SK-N-SH treated with all-trans-retinoic acid at 6 μM for 48 hours (cell line): ENCODE measurements around the gene SLC25A29.

Source experiments
- ATAC-seq: fragments of 200-7000 bp; cut with Tn5 transposase; 3 replicates; pipeline ENCODE4 v1.9.1; 2020; ENCODE audit warnings: mild to moderate bottlenecking, moderate library complexity
- BACH2 ChIP-seq: fragments of 250-450 bp; sonication (Bioruptor Pico); IDR thresholded peaks from 2 replicates; pipeline ENCODE4 v1.9.0; 2021; ENCODE audit warnings: mild to moderate bottlenecking, borderline replicate concordance
- CSDC2 ChIP-seq: fragments of 250-450 bp; sonication (Bioruptor Pico); IDR thresholded peaks from 2 replicates; pipeline ENCODE4 v1.5.0; 2020; ENCODE audit warnings: mild to moderate bottlenecking, moderate library complexity
- ESRRG ChIP-seq: fragments of 250-450 bp; sonication (Bioruptor Pico); IDR thresholded peaks from 2 replicates; pipeline ENCODE4 v1.6.1; 2021; ENCODE audit warnings: mild to moderate bottlenecking
- GLIS3 ChIP-seq: fragments of 250-450 bp; sonication (Bioruptor Pico); IDR thresholded peaks from 2 replicates; pipeline ENCODE4 v1.5.0; 2020; ENCODE audit warnings: mild to moderate bottlenecking, moderate library complexity
- ISL1 ChIP-seq: fragments of 250-450 bp; sonication (Bioruptor Pico); IDR thresholded peaks from 2 replicates; pipeline ENCODE4 v2.1.2; 2022; ENCODE audit warnings: mild to moderate bottlenecking, moderate library complexity
- OSR1 ChIP-seq: fragments of 250-450 bp; sonication (Bioruptor Pico); IDR thresholded peaks from 2 replicates; pipeline ENCODE4 v1.8.0; 2022; ENCODE audit warnings: moderate library complexity, mild to moderate bottlenecking, inconsistent platforms
- PPARA ChIP-seq: fragments of 250-450 bp; sonication (Bioruptor Pico); IDR thresholded peaks from 2 replicates; pipeline ENCODE4 v1.5.0; 2020; ENCODE audit warnings: mild to moderate bottlenecking, borderline replicate concordance
- RARB ChIP-seq: fragments of 250-450 bp; sonication (Bioruptor Pico); IDR thresholded peaks from 2 replicates; pipeline ENCODE4 v1.8.0; 2021; ENCODE audit warnings: mild to moderate bottlenecking, moderate library complexity
- SNAI2 ChIP-seq: fragments of 250-450 bp; sonication (Bioruptor Pico); IDR thresholded peaks from 2 replicates; pipeline ENCODE4 v1.5.0; 2020; ENCODE audit warnings: mild to moderate bottlenecking, moderate library complexity
- TOX ChIP-seq: fragments of 250-450 bp; sonication (Bioruptor Pico); IDR thresholded peaks from 2 replicates; pipeline ENCODE4 v1.8.0; 2021; ENCODE audit warnings: mild to moderate bottlenecking, moderate library complexity, borderline replicate concordance
- ZC3H10 ChIP-seq: fragments of 250-450 bp; sonication (Bioruptor Pico); IDR thresholded peaks from 2 replicates; pipeline ENCODE4 v1.5.1; 2021; ENCODE audit warnings: mild to moderate bottlenecking, moderate library complexity
- ZFP30 ChIP-seq: fragments of 450-650 bp; formaldehyde crosslinking; IDR thresholded peaks from 2 replicates; pipeline ENCODE4 v1.5.0; 2022; ENCODE audit warnings: mild to moderate bottlenecking, moderate library complexity
- ZNF565 ChIP-seq: fragments of 450-650 bp; formaldehyde crosslinking; conservative IDR thresholded peaks from 2 replicates; pipeline ENCODE4 v1.5.0; 2020; ENCODE audit warnings: low read depth, mild to moderate bottlenecking, moderate library complexity
- ZNF70 ChIP-seq: fragments of 450-650 bp; formaldehyde crosslinking; IDR thresholded peaks from 2 replicates; pipeline ENCODE4 v1.5.0; 2020; ENCODE audit warnings: mild to moderate bottlenecking, moderate library complexity
- ZNF8 ChIP-seq: fragments of 450-650 bp; formaldehyde crosslinking; IDR thresholded peaks from 2 replicates; pipeline ENCODE4 v1.5.0; 2020; ENCODE audit warnings: mild to moderate bottlenecking, moderate library complexity
- TF ChIP-seq, protein P1 (sequence below): fragments of 250-450 bp; sonication (Bioruptor Pico); IDR thresholded peaks from 2 replicates; pipeline ENCODE4 v1.5.1; 2020; ENCODE audit warnings: low read depth, mild to moderate bottlenecking, moderate library complexity
- TF ChIP-seq, protein P2 (sequence below): fragments of 250-450 bp; sonication (Bioruptor Pico); IDR thresholded peaks from 2 replicates; pipeline ENCODE4 v1.5.1; 2021; ENCODE audit warnings: mild to moderate bottlenecking, moderate library complexity
- TF ChIP-seq, protein P3 (sequence below): fragments of 250-450 bp; sonication (Bioruptor Pico); IDR thresholded peaks from 2 replicates; pipeline ENCODE4 v1.8.0; 2021; ENCODE audit warnings: low read depth, mild to moderate bottlenecking, moderate library complexity, borderline replicate concordance
- TF ChIP-seq, protein P4 (sequence below): fragments of 250-450 bp; sonication (Bioruptor Pico); IDR thresholded peaks from 2 replicates; pipeline ENCODE4 v1.5.0; 2020; ENCODE audit warnings: mild to moderate bottlenecking, moderate library complexity
- TF ChIP-seq, protein P5 (sequence below): fragments of 250-450 bp; sonication (Bioruptor Pico); IDR thresholded peaks from 2 replicates; pipeline ENCODE4 v1.8.0; 2020; ENCODE audit warnings: mild to moderate bottlenecking, moderate library complexity, borderline replicate concordance

The SLC25A29 gene

DNA sequence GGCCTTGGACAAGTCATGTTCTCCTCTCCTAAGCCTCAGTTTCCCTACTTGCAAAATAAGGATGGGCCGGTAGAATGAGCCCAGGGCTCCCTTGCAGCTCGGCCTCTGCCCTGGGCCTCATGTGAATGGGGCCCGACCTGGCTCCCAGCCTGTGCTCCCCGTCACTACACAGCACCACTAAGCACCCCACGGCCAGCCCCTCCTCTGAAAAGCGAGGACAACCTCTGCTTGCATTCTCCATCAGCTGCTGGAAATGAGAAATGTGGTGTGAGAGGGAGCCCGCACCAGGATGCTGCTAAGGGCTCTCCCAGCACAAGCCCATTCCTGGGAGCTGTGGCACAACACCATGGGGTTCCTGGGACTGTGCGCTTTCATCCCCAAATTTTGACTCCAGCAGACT is 27.1 kb upstream of the SLC25A29 start:
- no peak for TF ChIP-seq GLIS3 (CRISPR knock-in tag)
- no peak for TF ChIP-seq ZC3H10
- TF ChIP-seq, protein P1, sequence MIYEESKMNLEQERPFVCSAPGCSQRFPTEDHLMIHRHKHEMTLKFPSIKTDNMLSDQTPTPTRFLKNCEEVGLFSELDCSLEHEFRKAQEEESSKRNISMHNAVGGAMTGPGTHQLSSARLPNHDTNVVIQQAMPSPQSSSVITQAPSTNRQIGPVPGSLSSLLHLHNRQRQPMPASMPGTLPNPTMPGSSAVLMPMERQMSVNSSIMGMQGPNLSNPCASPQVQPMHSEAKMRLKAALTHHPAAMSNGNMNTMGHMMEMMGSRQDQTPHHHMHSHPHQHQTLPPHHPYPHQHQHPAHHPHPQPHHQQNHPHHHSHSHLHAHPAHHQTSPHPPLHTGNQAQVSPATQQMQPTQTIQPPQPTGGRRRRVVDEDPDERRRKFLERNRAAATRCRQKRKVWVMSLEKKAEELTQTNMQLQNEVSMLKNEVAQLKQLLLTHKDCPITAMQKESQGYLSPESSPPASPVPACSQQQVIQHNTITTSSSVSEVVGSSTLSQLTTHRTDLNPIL (CRISPR knock-in tag) = no peak
- TF ChIP-seq ZNF8 (CRISPR knock-in tag) = no peak
- TF ChIP-seq ZNF70 = no peak
- ATAC-seq = no peak

DNA sequence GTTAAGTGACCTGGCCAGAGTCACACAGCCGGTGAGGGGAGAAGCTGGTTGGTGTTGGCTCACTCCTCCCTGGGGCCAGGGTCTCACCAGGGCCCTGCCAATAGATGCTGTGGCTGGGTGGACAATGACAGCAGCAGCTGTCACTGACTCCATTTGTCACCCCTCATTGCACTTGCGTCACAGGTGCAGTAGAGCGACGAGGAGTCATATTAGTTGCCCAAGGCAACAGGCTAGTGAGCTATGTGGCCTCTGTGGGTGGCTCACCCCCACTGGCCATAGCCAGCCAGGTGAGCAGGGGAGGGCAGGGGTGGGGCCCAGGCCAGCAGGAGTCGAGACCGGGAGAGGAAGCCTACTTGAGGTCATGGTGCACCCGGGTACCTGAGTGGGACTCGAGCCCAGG is 26.6 kb upstream of the SLC25A29 start:
- TF ChIP-seq ZNF565 (CRISPR knock-in tag) (no peak), ZNF70 (no peak), ZFP30 (CRISPR knock-in tag) (no peak), ISL1 (CRISPR knock-in tag) (no peak), CSDC2 (CRISPR knock-in tag) (no peak), OSR1 (no peak), PPARA (CRISPR knock-in tag) (no peak), TOX (CRISPR knock-in tag) (no peak), GLIS3 (CRISPR knock-in tag) (no peak), SNAI2 (CRISPR knock-in tag) (no peak)
- TF ChIP-seq, protein P2, sequence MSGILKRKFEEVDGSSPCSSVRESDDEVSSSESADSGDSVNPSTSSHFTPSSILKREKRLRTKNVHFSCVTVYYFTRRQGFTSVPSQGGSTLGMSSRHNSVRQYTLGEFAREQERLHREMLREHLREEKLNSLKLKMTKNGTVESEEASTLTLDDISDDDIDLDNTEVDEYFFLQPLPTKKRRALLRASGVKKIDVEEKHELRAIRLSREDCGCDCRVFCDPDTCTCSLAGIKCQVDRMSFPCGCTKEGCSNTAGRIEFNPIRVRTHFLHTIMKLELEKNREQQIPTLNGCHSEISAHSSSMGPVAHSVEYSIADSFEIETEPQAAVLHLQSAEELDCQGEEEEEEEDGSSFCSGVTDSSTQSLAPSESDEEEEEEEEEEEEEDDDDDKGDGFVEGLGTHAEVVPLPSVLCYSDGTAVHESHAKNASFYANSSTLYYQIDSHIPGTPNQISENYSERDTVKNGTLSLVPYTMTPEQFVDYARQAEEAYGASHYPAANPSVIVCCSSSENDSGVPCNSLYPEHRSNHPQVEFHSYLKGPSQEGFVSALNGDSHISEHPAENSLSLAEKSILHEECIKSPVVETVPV (CRISPR knock-in tag) = no peak
- TF ChIP-seq, protein P1 (CRISPR knock-in tag) = no peak
- TF ChIP-seq, protein P3, sequence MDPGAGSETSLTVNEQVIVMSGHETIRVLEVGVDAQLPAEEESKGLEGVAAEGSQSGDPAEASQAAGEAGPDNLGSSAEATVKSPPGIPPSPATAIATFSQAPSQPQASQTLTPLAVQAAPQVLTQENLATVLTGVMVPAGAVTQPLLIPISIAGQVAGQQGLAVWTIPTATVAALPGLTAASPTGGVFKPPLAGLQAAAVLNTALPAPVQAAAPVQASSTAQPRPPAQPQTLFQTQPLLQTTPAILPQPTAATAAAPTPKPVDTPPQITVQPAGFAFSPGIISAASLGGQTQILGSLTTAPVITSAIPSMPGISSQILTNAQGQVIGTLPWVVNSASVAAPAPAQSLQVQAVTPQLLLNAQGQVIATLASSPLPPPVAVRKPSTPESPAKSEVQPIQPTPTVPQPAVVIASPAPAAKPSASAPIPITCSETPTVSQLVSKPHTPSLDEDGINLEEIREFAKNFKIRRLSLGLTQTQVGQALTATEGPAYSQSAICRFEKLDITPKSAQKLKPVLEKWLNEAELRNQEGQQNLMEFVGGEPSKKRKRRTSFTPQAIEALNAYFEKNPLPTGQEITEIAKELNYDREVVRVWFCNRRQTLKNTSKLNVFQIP (CRISPR knock-in tag) = no peak
- TF ChIP-seq, protein P4, sequence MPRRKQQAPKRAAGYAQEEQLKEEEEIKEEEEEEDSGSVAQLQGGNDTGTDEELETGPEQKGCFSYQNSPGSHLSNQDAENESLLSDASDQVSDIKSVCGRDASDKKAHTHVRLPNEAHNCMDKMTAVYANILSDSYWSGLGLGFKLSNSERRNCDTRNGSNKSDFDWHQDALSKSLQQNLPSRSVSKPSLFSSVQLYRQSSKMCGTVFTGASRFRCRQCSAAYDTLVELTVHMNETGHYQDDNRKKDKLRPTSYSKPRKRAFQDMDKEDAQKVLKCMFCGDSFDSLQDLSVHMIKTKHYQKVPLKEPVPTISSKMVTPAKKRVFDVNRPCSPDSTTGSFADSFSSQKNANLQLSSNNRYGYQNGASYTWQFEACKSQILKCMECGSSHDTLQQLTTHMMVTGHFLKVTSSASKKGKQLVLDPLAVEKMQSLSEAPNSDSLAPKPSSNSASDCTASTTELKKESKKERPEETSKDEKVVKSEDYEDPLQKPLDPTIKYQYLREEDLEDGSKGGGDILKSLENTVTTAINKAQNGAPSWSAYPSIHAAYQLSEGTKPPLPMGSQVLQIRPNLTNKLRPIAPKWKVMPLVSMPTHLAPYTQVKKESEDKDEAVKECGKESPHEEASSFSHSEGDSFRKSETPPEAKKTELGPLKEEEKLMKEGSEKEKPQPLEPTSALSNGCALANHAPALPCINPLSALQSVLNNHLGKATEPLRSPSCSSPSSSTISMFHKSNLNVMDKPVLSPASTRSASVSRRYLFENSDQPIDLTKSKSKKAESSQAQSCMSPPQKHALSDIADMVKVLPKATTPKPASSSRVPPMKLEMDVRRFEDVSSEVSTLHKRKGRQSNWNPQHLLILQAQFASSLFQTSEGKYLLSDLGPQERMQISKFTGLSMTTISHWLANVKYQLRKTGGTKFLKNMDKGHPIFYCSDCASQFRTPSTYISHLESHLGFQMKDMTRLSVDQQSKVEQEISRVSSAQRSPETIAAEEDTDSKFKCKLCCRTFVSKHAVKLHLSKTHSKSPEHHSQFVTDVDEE (CRISPR knock-in tag) = no peak
- ATAC-seq = no peak

DNA sequence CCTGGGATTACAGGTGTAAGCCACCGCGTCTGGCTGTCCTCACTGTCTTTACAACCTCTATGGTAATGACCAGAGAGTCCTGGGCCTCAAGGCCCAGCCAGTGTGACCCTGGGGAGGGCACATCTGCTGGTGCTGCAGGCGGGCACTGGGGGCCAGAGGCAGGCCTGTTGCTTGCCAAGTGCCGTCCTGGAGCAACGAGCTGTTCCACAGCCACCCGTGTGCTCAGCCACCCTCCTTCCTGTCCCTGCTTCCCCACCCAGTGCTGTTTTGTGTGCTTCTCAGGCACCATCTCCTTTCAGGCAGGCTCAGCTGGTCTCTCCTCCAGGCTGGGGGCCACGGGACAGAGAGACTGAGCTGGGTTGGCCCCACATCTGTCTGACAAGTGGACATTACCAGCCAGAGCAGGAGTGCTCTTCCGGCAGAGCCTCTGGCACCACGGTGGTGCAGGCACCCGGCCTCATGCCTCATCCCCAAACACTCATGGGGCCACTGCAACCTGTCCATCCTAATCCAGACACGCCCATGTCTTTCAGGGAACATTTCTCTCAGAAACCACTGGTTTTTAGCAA is 25.9 kb upstream of the SLC25A29 start:
- no peak; the same call in 2 of the 3 replicates for ATAC-seq
- TF ChIP-seq RARB (CRISPR knock-in tag) (no peak), BACH2 (CRISPR knock-in tag) (no peak), SNAI2 (CRISPR knock-in tag) (no peak), ZNF8 (CRISPR knock-in tag) (no peak), PPARA (CRISPR knock-in tag) (no peak), ESRRG (CRISPR knock-in tag) (no peak), ZC3H10 (no peak), CSDC2 (CRISPR knock-in tag) (no peak), GLIS3 (CRISPR knock-in tag) (no peak), ZNF70 (no peak)
- TF ChIP-seq, protein P4 (CRISPR knock-in tag) = no peak
- TF ChIP-seq, protein P5, sequence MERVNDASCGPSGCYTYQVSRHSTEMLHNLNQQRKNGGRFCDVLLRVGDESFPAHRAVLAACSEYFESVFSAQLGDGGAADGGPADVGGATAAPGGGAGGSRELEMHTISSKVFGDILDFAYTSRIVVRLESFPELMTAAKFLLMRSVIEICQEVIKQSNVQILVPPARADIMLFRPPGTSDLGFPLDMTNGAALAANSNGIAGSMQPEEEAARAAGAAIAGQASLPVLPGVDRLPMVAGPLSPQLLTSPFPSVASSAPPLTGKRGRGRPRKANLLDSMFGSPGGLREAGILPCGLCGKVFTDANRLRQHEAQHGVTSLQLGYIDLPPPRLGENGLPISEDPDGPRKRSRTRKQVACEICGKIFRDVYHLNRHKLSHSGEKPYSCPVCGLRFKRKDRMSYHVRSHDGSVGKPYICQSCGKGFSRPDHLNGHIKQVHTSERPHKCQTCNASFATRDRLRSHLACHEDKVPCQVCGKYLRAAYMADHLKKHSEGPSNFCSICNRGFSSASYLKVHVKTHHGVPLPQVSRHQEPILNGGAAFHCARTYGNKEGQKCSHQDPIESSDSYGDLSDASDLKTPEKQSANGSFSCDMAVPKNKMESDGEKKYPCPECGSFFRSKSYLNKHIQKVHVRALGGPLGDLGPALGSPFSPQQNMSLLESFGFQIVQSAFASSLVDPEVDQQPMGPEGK (CRISPR knock-in tag) = no peak
- TF ChIP-seq, protein P1 (CRISPR knock-in tag) = no peak
- TF ChIP-seq, protein P3 (CRISPR knock-in tag) = no peak
